Adrenal gland (tissue), 12 donors: ENCODE measurements around the gene PRPF8. TPM values are rescaled to one million over a fixed set of nuclear protein-coding genes. Genes with fewer than 3 reads are reported as not detected.
A peak's percentile ranks its signal among the peaks of the same experiment; 100 is the strongest.

ENCODE experiments used
- DNase-seq, 7 donors: peaks; one replicate each; pipeline ENCODE4 v3.0.0-alpha.2; 2019 to 2020
- H3K27ac ChIP-seq, 5 donors: fragments of 200-600 bp; sonication (generic) in 4 of 5; 1 replicate in 3 of 5; 2 replicates in 2 of 5; pipeline versions ENCODE4 v1.5.1 to v1.8.0; 2016 to 2020; ENCODE audit warnings: mild to moderate bottlenecking in 1 of 5
- H3K27me3 ChIP-seq: fragments of 200-600 bp; 2 replicates; pipeline ENCODE4 v1.8.0; 2021
- H3K36me3 ChIP-seq, 2 donors: fragments of 200-600 bp; replicated peaks in 1 of 2; 1 replicate in 1 of 2; 2 replicates in 1 of 2; pipeline versions ENCODE4 v1.5.1 to v1.8.0; 2018 to 2022
- H3K4me1 ChIP-seq, 2 donors: fragments of 200-600 bp; replicated peaks in 1 of 2; 1 replicate in 1 of 2; 2 replicates in 1 of 2; pipeline versions ENCODE4 v1.5.1 to v1.8.0; 2018 to 2021
- H3K4me3 ChIP-seq, 4 donors: fragments of 200-600 bp; sonication (generic) in 3 of 4; one replicate each; pipeline ENCODE4 v1.5.1; 2016 to 2018
- H3K9me3 ChIP-seq, 3 donors: fragments of 200-600 bp; sonication (generic) in 1 of 3; replicated peaks in 1 of 3; 1 replicate in 2 of 3; 2 replicates in 1 of 3; pipeline versions ENCODE4 v1.5.1 to v1.8.0; 2016 to 2021
- POLR2A ChIP-seq, 2 donors: fragments of 450-650 bp; IDR thresholded peaks; one replicate each; pipeline ENCODE4 v1.6.1; 2017; ENCODE audit warnings: antibody characterized with exemption in 2 of 2, mild to moderate bottlenecking in 2 of 2, moderate library complexity in 1 of 2
- WGBS, 4 donors: extraction: QIAGEN DNeasy Blood & Tissue Kit in 2 of 4; methylation state at CpG; one replicate each; pipeline versions ENCODE4 v1.1.5 to v1.1.7; 2013 to 2017; 5-methylcytosine and 5-hydroxymethylcytosine counted together
- intact Hi-C, 2 donors: fragments of 100-400 bp; cut with DNase I; formaldehyde crosslinking; loops; one replicate each; pipeline versions ENCODE4 v1.14.1 to v1.15.0; 2022 to 2023
- polyA plus RNA-seq, 3 donors: library from polyadenylated mRNA; stranded (reverse); fragments of 200-250 nt in 2 of 3; fragments of 350-450 nt in 1 of 3; fragmentation: Illumina TruSeq in 1 of 3; extraction: RNeasy Lipid Tissue Mini Kit (QIAGEN cat#74804) in 1 of 3; gene quantifications; one replicate each; pipeline ENCODE4 v1.2.3, GENCODE V29; 2013 to 2014
- total RNA-seq, 9 donors: library from RNA; depleted of rRNA in 4 of 9; stranded (reverse); fragments of >200 nt in 4 of 9; fragments of 120-200 nt in 1 of 9; fragmentation: NEBNext Ultra II Directional in 1 of 9; extraction: Animal tissue kit (Norgen Biotek cat#: 25700) in 1 of 9; gene quantifications; one replicate each; pipeline versions ENCODE4 v1.1.0 to v1.2.4, GENCODE V29; 2013 to 2023
- TF ChIP-seq, protein P1 (sequence below), 6 experiments: fragments of 450-650 bp in 4 of 6; fragments of 200-600 bp in 2 of 6; sonication (generic) in 1 of 6; IDR thresholded peaks; 1 replicate in 5 of 6; 2 replicates in 1 of 6; pipeline versions ENCODE4 v1.5.1 to v1.8.0; 2016 to 2021; ENCODE audit warnings: antibody characterized with exemption in 6 of 6, mild to moderate bottlenecking in 2 of 6, moderate library complexity in 1 of 6
- donor health status: healthy with polysubstance abuse.
- donor health status: Bipolar disorder and iron deficiency.
- donor health status: DM: yes; HTN: yes; CAD: no.
- donor health status: DM: no; HTN: no; CAD: no.
- donor health status: DM: no; HTN: no; CAD: no.
- donor health status: DM: yes; HTN: yes; CAD: no.

The PRPF8 gene
- total and polyA plus RNA-seq, 12 donors = 107 to 748 (median 212) TPM

- intact Hi-C loops = no loop called here
- WGBS, 4 donors = 74 to 90% (median 83%) methylated on average over 7 to 19 of the region's 19 CpGs
- no peak for DNase-seq
These were observed 45.9 kb downstream of the PRPF8 start for GRCh38 chr17:1638624-1639300.

DNA sequence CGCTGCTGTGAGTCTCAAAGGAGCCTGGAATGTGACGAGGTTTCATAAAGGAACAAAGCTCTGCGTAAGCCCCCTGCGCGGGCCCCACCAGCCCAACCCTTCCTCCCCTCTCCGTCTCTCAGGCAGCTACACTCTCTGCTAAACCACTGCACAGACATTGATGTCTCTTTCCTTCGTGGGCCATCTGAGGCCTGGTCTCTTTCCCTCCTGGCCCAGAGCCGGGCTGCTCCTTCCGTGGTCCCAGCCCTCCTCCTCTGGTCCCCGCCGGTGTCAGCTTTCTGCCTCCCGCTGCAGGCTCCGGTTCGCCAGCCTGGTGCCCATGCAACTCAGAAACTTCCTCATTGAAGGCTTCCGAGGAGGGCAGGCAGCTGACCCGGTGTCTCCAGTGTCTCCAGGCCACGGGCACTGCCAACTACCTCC lies 46.5 kb downstream of the PRPF8 start:
- H3K4me3 ChIP-seq = no peak overlapping the region
- intact Hi-C loops = no loop called here

More at GRCh38 chr17:1638624-1639300, 45.9 kb downstream of the PRPF8 start:
- Histone ChIP-seq H3K9me3 (no peaks in the 10 kb centered on the region), H3K36me3 (peaks cover 0 to 6% of the 10 kb centered on the region in 2 donors), H3K27me3 (no peaks in the 10 kb centered on the region), H3K27ac (no peak overlapping the region), H3K4me3 (no peak overlapping the region), H3K4me1 (peaks cover 0 to 4% of the 10 kb centered on the region in 2 donors)
- TF ChIP-seq, protein P1, sequence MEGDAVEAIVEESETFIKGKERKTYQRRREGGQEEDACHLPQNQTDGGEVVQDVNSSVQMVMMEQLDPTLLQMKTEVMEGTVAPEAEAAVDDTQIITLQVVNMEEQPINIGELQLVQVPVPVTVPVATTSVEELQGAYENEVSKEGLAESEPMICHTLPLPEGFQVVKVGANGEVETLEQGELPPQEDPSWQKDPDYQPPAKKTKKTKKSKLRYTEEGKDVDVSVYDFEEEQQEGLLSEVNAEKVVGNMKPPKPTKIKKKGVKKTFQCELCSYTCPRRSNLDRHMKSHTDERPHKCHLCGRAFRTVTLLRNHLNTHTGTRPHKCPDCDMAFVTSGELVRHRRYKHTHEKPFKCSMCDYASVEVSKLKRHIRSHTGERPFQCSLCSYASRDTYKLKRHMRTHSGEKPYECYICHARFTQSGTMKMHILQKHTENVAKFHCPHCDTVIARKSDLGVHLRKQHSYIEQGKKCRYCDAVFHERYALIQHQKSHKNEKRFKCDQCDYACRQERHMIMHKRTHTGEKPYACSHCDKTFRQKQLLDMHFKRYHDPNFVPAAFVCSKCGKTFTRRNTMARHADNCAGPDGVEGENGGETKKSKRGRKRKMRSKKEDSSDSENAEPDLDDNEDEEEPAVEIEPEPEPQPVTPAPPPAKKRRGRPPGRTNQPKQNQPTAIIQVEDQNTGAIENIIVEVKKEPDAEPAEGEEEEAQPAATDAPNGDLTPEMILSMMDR (IDR thresholded peaks at IDR 0.05) = no peak
- TF ChIP-seq POLR2A (IDR thresholded peaks at IDR 0.05) = no peak

GRCh38 chr17:1636732-1637285 lies 47.9 kb downstream of the PRPF8 start:
- DNase-seq = no peak
- H3K4me1 ChIP-seq = no peaks in the 10 kb centered on the region
- no peak overlapping the region for H3K27ac ChIP-seq
- peaks cover 0 to 6% of the 10 kb centered on the region in 2 donors for H3K36me3 ChIP-seq
- intact Hi-C loops = no loop called here
- no peaks in the 10 kb centered on the region for H3K9me3 ChIP-seq
- no peaks in the 10 kb centered on the region for H3K27me3 ChIP-seq
- H3K4me3 ChIP-seq = no peak overlapping the region
- TF ChIP-seq POLR2A (IDR thresholded peaks at IDR 0.05) = no peak
- 78 to 90% (median 87%) methylated on average over 11 to 15 of the region's 15 CpGs for WGBS, 4 donors

More for the DNA sequence above, 46.5 kb downstream of the PRPF8 start:
- no peak for TF ChIP-seq POLR2A (IDR thresholded peaks at IDR 0.05)
- TF ChIP-seq, protein P1 (IDR thresholded peaks at IDR 0.05) = no peak
- Histone ChIP-seq H3K27ac (no peak overlapping the region), H3K36me3 (peaks cover 0 to 6% of the 10 kb centered on the region in 2 donors), H3K9me3 (no peaks in the 10 kb centered on the region), H3K4me1 (no peaks in the 10 kb centered on the region), H3K27me3 (no peaks in the 10 kb centered on the region)
- DNase-seq = no peak
- 78 to 89% (median 84%) methylated on average over 14 to 17 of the region's 17 CpGs for WGBS, 4 donors

- Histone ChIP-seq H3K9me3 (no peaks in the 10 kb centered on the region), H3K4me3 (no peak overlapping the region), H3K4me1 (no peaks in the 10 kb centered on the region), H3K27me3 (no peaks in the 10 kb centered on the region), H3K27ac (peak overlapping the region in 2 of 5 donors; percentile 54 to 56), H3K36me3 (peaks cover 0 to 6% of the 10 kb centered on the region in 2 donors)
- intact Hi-C loops = no loop called here
- DNase-seq = peak in 6 of 7 donors; percentile 67 to 79 (median 74)
- WGBS, 4 donors = 51 to 76% (median 68%) methylated on average over 10 of the region's 10 CpGs
- no peak for TF ChIP-seq POLR2A (IDR thresholded peaks at IDR 0.05)
- TF ChIP-seq, protein P1 (IDR thresholded peaks at IDR 0.05) = no peak
These were observed 48.8 kb downstream of the PRPF8 start for GRCh38 chr17:1635675-1636465.
